ENCODE measurements around the gene DHX58.
A peak's percentile ranks its signal among the peaks of the same experiment; 100 is the strongest.

Gene DHX58

DNA sequence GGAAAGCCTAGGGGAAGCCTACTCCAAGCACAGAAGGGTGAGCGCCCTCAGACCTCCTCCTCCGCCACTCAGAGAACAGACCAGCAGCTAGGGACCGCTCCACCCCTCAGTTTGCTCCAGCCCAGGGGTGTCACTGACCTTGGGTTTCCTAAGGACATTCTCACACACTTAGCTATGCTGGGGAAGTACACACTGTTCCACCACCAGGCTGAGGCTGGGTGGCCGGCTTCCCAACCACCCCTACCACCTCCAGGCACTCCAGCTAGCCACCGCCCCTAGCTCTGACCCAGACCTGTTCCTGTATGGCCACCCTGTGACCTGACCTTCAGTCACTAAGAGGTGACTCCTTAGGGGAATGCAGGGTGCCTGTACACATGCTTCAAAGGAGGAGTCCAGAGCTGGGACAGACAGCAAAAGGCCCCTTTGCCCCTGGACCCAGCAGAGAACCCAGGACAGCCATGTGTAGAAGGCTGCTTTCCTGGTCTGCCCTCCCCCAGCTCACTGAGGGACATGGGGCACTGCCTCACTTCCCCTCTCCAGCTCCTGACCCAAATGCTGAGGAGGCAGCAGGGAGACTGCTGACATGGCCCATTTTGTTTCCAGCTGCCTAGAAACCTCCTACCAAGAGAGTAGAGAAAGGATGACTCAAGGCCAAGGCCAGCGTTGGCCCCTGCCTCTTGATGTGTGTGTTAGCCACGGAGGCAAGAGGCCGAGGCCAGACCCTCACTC lies 16.8 kb upstream of the DHX58 start:
- no peak for DNase-seq

DNA sequence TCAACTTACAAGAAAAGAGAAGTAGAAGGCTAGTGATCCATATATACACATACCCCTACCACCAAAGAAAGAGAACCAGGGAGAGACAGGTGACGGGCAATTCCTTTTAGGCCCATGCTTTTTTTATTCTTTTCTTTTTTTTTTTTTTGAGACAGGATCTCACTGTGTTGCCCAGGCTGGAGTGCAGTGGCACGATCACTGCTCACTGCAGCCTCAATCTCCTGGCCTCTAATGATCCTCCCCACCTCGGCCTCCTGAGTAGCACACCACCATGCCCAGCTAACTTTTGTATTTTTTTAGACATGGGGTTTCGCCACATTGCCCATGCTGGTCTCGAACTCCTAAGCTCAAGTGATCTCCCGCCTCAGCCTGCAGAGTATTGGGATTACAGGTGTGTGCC lies 14.9 kb upstream of the DHX58 start:
- DNase-seq, result no peak

DNA sequence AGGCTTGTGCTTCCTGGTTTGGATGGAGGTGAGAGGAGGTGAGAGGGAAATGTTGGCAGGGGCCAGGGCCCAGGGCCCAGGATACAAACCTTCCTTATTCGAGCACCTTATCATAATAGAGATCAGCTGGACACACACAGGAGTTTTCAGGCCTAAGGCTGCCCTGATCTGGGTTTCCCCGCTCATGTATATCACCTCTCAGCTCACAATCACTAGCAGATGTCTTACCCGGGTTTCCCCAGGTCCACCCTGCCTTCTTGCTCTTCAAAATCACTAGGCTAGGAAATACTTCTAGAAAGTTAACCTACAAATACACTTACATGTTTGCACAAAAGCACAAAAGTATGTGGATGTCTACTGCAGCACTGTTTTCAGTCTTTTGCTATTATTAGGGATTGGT lies 14.3 kb upstream of the DHX58 start:
- DNase-seq, result no peak

DNA sequence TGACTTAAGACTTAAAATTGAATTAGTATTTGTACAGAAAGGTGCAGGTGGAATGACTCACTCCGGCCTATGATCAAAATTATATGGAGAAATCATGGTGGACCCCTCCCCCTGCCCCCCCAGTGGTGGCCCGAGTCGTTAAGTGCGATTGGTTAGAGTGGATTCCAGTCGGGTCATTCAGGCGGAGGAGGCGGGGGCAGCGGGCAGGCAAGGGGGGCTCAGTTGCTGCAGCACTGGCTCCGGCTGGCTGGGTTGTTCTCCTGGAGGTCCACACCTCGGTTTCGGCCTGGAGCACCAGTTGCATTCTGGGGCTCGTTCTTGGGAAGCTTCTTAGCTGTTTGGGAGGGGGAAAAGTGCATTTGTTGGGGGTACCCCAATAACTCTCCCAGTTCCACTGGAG lies 13.1 kb upstream of the DHX58 start:
- DNase-seq, result no peak

DNA sequence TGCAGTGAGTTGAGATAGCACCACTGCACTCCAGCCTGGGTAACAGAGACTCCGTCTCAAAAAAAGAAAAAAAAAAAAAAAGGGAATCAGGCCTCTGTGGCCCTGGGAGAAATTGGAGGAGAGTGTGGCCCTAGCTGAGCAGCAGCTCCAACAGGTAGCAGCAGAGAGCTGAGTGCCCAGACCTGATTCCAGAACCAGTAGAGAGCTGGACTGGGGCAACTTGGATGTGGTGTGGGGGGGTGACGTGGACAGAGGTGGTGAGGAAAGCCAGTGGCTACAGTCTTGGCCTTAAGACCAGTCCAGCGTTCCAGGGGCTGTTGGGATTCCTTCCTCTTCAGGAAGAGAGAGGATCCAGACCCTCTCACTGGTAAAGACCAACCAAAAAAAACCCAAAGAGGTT lies 11.7 kb upstream of the DHX58 start:
- no peak for DNase-seq

DNA sequence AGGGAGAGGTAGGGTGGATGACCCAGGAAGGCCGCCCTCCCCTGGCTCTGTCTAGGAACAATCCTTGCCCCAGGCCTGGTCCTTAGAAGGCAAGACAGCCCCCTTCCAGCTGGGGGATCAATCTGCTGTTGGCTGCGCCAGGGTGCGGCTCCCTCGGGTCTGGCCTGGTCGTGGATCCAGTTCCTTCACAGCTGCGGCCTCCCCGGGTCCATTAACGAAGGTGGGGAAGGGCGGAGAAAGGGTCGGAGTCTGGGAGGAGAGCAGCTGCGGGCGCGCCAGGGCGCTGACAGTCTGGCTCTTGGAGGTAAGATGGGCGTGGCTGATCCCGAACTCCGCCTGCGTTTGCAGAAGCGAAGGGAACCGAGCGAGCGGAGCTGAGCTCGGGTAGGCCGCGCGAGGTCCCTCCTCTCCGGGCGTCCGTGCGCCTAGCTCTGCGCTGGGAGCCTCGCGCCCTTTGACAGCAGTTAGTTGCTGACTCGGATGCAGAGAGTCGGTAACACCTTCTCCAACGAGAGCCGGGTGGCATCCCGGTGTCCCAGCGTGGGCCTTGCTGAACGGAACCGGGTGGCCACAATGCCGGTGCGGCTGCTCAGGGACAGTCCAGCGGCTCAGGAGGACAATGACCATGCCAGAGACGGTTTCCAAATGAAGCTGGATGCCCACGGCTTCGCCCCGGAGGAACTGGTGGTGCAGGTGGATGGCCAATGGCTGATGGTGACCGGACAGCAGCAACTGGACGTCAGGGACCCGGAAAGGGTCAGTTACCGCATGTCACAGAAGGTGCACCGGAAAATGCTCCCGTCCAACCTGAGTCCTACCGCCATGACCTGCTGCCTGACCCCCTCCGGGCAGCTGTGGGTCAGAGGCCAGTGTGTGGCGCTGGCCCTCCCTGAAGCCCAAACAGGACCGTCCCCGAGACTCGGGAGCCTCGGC lies 10.1 kb upstream of the DHX58 start, which contains the start of gene HSPB9:
Gene HSPB9 (plus strand): TSS at position 434 of the 933 bp plus-strand sequence. CDS start 47 bp downstream, at position 481.
- DNase-seq, result peak; percentile 85

DNA sequence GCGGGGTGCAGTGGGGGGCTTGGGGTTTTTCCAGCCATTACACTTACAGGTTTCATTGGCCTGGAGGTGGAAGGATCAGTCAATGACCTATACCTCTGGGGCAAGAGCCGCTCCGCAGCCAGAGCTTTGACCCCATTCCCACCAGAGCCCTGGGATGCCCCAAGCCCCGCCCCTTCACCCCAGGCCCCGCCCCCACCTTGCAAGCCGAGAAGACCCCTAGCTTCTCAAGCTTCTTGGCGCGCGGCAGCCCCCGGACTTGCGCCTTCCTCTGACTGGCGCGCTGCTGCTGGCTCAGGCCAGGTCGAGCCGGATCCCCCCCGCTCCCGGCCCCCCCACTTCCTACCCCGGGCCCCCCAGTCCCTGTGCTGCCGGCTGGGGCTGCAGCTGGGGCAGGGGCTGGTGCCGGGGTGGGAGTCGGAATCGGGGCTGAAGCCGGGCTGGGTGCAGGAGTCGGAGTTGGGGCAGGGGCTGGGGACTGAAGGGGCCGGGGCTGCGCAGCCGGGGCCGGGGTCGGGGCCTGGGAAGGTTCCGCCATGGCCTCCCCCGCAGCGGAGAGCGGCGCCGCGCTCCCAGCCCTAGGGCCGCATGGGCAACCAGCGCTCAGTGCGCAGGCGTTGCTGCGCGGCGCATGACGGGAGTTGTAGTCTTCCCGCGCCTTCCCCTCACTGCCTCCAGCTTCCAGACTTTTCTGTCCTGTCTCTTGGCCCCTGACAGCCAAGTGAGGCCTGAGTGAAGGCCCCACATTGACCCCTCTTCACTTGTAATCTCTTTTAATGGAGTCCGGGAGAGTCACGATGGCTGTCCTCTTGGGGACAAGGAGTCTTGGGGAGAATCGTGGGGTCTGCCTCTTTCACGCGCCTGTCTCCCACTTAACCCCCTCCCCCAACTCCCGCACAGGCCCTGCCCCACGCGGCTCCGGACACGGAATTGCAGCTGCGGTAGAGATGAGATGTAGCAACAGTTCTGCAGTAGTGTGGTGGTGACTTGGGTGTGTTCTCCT lies 8.6 kb upstream of the DHX58 start, which contains the start of gene KAT2A:
Gene KAT2A (minus strand): TSS at position 598 of the 1,000 bp plus-strand sequence. CDS start 63 bp downstream, at position 535.
- peak; percentile 89 for DNase-seq

DNA sequence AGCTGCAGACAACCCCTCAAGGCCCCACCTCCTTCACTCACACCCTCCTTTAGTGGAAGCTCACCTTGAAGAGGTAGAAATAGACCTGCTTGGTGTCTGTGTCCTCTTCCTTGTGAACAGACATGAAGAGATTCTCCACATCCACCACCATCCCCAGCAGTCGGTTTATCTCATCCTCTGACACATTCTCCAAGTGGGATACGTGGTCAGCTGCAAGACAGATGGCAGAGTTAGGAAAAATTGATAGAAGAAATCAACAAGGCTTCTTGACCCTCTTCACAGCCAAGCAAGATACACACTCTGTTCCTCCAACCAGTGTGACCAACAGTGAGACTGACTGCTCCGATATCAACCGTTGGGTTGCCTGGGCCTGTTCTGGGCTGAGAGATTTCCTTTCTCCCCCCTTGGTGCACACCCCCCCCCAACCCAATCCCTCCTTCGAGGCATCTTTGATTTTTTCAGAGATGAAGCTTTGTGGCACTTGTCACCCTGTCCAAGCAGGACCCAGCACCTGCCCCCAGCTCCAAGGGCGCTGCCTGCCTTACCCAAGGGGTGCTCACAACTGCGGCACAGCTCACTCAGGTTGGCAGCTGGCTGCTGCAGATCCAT lies 7.8 kb upstream of the DHX58 start:
- DNase-seq, result no peak

DNA sequence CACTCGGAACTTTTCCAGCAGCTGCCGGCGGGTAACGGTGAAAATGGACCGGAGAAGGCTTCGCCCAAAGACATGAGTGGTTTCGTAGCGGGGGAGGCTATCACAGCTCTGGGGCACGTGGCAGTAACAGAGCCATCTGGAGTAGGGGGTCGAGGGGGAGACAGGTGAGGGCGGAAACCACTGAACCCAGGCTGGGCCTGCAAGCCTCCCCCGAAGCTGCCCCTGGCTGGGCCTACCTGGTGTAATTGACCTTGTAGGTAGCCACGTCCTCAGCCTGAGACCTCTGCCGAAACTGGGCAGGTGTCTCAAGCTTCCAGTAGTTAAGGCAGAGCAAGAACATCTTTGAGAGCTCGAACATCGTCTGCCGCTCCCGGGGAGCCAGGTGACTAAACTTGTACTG lies 6.8 kb upstream of the DHX58 start:
- DNase-seq, result no peak

DNA sequence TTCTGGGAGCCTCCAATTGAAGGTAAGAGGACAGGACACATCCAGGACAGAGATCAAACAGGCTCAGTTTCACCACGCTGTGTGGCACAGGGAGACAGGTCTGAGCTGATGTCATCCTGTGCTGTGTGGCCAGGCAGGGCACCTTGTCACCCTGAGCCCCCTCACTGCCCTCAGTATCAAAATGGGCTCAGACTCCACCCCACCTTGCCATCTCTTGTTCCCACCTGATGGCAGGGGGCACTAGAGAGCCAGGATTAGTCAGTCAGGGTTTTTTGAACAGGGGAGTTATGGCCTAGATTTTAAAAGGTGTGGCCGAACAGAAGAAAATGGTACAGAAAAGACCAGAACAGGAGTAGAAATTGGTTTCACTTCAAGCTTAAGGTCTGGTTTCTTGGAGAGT lies 6.0 kb upstream of the DHX58 start:
- DNase-seq, result no peak

DNA sequence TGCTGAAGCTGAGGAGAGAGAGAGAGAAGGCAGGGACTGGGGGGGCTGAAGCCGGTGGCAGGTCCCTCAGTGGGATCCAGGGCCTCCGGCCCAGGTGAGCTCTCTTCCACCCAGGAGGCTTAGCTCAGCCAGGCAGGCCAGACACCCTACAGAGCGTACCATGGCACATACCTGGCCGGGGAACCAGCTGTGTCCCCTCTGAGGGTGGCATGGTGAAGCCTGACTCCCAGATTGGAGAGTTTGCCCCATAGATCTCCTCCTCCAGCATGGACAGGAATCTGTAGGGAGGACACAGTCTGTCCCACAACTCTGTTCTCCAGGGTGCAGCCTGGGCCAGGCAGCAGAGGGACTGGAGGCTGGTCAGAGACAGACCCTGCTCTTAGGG lies 5.6 kb upstream of the DHX58 start:
- DNase-seq, result no peak

DNA sequence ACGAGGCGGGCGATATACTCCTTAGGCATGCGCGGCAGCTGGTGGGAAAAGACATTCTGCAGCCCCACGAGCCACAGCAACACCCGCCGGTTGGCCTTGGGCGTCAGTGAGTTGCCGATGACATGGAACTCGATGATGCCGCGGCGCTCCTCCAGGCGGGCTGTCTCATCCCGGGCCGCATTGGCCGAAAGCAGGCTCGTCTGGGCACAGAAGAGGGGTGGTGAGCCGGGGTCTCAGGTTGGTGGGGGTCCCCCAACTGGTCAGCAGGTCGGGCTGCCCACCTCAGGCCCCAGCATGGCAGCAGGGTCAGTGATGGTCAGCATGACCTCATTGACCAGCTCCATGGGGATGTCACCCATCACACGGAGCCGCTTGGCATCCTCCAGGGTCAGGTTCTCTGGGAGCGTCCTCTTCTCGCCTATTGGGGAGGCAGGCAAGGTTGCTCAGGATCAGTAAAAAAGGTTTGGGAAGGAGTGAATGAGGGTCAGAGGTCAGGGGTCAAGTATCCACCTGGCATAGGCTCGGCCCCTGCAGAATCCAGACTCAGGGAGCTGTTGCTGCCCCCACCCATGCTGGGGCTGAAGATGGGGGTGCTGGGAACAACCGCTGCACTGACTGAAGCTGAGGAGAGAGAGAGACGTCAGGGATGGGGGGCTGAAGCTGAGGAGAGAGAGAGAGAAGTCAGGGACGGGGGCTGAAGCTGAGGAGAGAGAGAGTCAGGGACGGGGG lies 5.0 kb upstream of the DHX58 start:
- no peak for DNase-seq

DNA sequence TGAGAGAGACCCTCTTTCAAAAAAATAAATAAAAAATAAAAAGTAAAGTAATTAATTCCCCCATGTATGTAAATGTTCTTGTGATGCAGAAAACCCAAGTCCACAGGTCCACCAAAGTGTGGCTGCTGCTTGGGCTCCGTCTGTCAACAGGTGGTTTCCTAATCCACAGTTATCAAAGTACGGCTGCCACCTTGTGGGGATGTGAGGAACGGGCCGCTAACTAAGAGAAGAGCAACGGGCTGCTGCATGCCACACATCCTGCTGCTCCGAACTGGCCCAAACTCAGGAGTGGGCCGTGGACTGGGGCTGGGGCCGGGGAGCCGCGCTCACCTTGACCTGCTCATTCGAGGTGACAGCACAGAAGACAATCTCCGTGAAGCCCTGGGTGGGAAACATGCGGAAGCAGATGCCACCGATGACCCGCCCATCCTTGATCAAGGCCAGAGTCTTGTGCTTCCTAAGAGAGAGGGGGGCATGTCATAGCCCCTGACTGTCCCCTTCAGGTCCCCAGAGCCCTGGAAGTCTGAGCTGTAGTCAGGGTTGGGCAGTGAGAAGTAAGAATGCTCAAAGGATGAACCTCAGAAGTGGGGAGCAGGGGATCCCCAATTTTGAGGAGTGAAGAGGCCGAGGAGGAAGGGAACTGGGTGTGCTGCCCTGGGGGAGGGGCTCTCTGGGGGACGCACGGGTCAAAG lies 4.3 kb upstream of the DHX58 start:
- DNase-seq, result peak; percentile 81

DNA sequence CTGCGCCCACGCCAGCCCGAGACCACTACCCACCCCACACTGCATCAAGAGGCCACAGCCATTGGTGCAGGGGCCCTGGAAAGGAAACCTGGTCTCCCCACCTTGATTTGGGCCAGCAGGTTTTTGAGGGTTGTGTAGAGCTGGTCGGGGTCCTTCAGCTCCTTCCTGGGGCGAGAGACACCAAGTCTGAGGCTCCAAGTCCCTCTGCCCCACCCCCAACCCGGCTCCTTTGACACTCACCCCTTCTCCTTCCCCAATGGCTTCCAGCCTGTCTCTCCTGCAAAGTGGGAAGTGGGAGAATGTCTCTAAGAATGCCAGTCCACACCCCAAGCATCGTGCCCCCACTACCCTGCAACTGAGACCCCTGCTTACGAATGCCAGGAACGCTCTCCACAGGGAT lies 1.6 kb upstream of the DHX58 start:
- DNase-seq, result no peak

DNA sequence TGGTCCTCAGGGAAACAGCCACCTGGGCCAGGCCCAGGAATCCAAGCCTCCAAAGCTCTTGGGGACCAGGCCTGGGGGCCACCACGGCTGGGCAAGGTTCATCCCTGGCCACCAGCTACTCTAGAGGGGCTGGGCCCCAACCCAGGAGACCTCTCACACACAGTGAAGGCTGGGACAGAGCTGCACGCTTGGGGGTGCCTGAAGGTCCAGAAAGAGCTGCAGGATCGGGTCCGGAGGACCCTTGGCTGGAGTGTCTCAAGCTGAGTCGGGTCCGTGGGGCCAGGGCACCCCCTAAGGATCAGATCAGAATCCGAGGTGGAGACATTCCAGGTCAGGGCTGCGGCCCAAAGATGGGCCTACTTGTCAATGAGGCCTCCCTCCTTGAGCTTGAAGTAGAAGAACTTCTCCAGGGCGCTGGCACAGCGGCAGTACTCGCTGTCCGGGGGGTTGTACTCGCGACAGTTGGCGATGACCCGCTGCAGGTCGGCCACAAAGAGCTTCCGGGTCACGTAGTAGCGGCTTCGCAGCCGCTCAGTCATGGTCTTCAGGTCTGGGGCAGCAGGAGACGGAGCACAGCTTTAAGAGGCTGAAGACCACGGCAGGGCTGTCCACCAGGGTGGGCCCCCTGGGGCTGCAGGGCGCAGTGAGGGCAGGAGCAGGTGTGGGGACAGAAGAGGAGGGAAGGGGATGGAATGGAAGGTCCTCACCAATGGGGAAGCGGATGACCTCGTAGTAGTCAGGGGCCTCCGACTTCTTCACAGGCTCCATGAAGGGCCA lies 967 bp upstream of the DHX58 start:
- DNase-seq, result no peak

DNA sequence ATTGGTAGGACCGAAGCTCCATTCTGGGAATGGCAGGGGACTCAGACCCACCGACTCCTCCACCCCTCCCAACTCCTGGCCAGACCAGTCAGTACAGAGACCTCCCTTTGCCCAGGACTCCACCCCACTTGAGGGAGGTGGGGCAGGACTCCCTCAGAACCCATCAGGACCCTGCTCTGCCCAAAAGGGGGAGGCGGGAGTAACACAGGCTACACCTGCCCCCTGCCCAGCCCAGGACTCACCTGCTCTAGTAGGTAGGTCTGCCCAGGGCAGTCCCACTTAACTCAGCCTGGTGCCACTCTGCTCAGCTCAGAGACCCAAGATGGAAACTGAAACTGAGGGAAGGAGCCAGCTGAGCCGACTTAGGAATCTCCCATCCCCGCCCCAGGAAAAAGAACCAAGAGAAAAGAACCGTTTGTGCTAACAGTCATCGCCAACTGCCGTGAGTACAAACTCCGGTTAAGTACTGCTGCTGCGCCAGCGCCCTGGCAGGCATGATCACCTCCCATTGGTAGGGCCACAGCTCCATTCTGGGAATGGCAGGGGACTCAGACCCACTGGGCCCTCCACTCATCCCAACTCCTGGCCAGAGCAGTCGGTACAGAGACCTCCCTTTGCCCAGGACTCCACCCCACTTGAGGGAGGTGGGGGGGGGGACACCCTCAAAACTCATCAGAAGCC lies 503 bp downstream of the DHX58 start:
- DNase-seq, result no peak

DNA sequence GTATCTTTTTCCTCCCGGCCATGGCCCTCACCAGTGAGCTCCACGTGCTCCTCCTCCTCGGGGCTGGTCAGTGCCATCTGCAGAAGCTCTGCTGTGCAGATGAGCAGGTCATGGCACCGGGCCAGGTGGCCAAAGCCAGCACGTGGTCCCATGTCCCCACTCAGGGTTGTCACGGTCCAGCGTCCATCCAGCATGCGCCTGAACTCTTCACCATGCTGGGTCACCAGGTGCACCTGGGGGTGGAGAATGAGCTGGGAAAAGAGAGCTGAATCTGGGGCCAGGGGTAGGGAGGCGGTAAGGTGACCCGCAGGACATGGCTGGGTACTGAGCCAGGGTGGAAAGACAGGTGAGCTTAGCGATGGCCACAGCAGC lies 1.3 kb downstream of the DHX58 start:
- DNase-seq, result no peak

DNA sequence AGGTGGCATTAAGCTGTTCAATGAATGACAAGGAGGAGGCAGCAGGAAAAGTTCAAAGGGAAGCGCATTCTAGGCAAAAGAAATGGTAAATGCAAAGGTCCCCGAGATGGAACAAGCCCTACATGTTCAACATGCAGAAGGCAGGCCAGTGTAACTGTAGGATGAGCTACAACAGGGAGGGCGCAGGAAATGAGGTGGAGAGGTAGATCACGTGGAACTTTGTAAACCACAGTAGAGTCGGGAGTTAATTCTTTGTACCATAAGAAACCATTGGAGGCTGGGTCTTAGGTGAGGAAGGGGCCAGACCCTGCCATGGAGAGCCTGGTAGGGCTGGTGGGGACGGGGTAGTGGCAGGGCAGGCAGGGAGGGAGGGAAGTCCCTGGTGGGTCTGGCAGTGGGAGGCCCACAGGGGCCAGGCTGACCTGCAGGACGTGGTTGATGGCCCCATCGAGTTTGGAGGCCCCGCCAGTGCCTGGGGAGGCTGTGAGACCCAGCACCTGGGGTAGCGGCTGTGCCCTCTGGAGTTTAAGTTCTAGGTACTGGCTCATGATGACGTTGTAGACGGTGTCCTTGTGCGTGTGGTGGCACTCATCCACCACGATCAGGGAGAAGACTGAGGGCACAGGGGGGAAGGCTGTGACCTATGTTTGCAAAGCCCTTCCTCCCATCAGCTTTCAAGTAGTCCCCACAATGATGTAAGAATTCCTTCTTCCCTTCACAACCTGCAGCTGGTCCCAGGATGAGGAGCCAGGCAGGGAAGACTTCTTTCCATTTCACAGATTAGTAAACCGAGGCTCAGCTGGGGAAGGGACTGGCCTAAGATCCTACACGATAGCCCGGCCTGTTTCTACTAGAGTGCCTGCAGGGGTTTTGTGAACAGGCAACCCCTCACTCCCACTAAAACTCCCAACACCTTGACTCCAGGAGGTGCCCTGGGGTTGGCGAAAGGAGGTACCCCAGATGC lies 1.9 kb downstream of the DHX58 start:
- DNase-seq, result no peak
